SK-N-SH (cell line): Measurements from ENCODE around the gene TBC1D8.

Experiments
- CTCF ChIP-seq: fragments of 200-600 bp; sonication (generic); IDR thresholded peaks from 2 replicates; pipeline ENCODE4 v1.6.1; 2017; ENCODE audit warnings: antibody characterized with exemption, mild to moderate bottlenecking, moderate library complexity
- EZH2phosphoT487 ChIP-seq: fragments of 200-600 bp; sonication (generic); IDR thresholded peaks from 2 replicates; pipeline ENCODE4 v1.6.1; 2017; ENCODE audit warnings: low read depth, mixed run types, mild to moderate bottlenecking, antibody characterized with exemption, moderate library complexity, borderline replicate concordance
- GABPA ChIP-seq: IDR thresholded peaks from 2 replicates; pipeline ENCODE4 v1.4.0; 2012; ENCODE audit warnings: low read depth, mild to moderate bottlenecking
- GATA2 ChIP-seq: sonication (generic); formaldehyde crosslinking; IDR thresholded peaks from 2 replicates; pipeline ENCODE4 v1.5.0; 2020; ENCODE audit warnings: mild to moderate bottlenecking, missing genetic modification reagents
- MXI1 ChIP-seq: IDR thresholded peaks from 2 replicates; pipeline ENCODE4 v1.6.1; 2012; ENCODE audit warnings: mild to moderate bottlenecking, low read depth, low read length, improper control_type of control experiment
- POLR2AphosphoS5 ChIP-seq: IDR thresholded peaks from 2 replicates; pipeline ENCODE4 v1.6.1; 2012; ENCODE audit warnings: low read depth, low read length
- RAD21 ChIP-seq: IDR thresholded peaks from 2 replicates; pipeline ENCODE4 v1.6.1; 2012; ENCODE audit warnings: mild to moderate bottlenecking, low read length
- REST ChIP-seq: IDR thresholded peaks from 2 replicates; pipeline ENCODE4 v1.6.1; 2012; ENCODE audit warnings: mild to moderate bottlenecking, low read depth, low read length, moderate library complexity
- SMC3 ChIP-seq: IDR thresholded peaks from 2 replicates; pipeline ENCODE4 v1.6.1; 2012; ENCODE audit warnings: low read depth, low read length, improper control_type of control experiment
- TAF1 ChIP-seq: IDR thresholded peaks from 2 replicates; pipeline ENCODE4 v1.6.1; 2012; ENCODE audit warnings: low read depth, mild to moderate bottlenecking, low read length, moderate library complexity, borderline replicate concordance
- YY1 ChIP-seq: IDR thresholded peaks from 2 replicates; pipeline ENCODE4 v1.4.0; 2012; ENCODE audit warnings: low read depth, mild to moderate bottlenecking
- TF ChIP-seq, protein P1 (sequence below): IDR thresholded peaks from 2 replicates; pipeline ENCODE4 v1.4.0; 2012; ENCODE audit warnings: low read depth, borderline replicate concordance
- TF ChIP-seq, protein P2 (sequence below): fragments of 150-350 bp; IDR thresholded peaks from 2 replicates; pipeline ENCODE4 v1.6.1; 2017; ENCODE audit warnings: antibody characterized with exemption, low read length, low read depth, borderline replicate concordance

DNA sequence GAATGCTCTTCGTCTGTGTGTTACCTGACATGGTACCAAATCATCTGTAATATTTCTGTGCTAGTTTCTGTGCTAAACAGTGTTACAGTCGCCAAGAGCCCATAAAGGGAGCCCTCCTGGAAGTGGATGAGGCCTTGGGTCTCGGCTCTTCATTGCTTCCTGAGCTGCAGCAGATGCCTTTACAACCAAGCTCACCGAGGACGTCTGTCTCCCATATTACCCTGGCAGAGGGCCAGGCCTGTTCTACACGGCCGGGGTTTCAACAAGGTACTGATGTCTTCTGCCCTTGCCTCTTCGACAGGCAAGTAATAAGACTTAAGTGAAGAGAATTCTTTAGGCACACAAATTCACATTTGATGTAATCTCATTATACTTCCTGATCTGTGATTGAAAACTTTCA is 132.2 kb downstream of the TBC1D8 start:
- TF ChIP-seq POLR2AphosphoS5 (no peak), CTCF (no peak), EZH2phosphoT487 (no peak), SMC3 (no peak), MXI1 (no peak), GABPA (no peak), RAD21 (no peak), YY1 (no peak), REST (no peak), TAF1 (no peak), GATA2 (CRISPR knock-in tag) (no peak)
- TF ChIP-seq, protein P1, sequence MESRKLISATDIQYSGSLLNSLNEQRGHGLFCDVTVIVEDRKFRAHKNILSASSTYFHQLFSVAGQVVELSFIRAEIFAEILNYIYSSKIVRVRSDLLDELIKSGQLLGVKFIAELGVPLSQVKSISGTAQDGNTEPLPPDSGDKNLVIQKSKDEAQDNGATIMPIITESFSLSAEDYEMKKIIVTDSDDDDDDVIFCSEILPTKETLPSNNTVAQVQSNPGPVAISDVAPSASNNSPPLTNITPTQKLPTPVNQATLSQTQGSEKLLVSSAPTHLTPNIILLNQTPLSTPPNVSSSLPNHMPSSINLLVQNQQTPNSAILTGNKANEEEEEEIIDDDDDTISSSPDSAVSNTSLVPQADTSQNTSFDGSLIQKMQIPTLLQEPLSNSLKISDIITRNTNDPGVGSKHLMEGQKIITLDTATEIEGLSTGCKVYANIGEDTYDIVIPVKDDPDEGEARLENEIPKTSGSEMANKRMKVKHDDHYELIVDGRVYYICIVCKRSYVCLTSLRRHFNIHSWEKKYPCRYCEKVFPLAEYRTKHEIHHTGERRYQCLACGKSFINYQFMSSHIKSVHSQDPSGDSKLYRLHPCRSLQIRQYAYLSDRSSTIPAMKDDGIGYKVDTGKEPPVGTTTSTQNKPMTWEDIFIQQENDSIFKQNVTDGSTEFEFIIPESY, result no peak
- TF ChIP-seq, protein P2, sequence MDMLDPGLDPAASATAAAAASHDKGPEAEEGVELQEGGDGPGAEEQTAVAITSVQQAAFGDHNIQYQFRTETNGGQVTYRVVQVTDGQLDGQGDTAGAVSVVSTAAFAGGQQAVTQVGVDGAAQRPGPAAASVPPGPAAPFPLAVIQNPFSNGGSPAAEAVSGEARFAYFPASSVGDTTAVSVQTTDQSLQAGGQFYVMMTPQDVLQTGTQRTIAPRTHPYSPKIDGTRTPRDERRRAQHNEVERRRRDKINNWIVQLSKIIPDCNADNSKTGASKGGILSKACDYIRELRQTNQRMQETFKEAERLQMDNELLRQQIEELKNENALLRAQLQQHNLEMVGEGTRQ, result no peak
